ENCODE results near the gene PATE2.

PATE2 gene

DNA sequence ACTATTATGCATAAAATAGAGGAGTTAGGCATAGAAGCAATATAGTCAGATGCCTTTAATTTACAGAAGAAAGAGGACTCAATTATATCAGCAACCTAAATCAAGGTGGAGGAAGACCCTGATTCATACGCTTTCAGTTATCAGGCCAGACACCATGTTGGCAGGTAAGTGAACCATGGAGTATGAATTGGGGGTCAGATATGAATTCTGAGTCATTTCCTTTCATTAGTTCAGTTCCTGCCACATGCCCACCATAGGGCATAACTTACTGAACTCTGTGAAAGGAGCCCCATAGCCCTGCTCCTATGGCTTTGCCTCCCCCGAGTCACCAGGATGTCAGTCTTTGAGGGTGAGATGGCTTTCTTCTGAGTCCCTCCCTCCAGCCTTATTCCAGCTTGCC is 15.1 kb downstream of the PATE2 start:
- no peak for DNase-seq (ENCODE audit: low spot score)

DNA sequence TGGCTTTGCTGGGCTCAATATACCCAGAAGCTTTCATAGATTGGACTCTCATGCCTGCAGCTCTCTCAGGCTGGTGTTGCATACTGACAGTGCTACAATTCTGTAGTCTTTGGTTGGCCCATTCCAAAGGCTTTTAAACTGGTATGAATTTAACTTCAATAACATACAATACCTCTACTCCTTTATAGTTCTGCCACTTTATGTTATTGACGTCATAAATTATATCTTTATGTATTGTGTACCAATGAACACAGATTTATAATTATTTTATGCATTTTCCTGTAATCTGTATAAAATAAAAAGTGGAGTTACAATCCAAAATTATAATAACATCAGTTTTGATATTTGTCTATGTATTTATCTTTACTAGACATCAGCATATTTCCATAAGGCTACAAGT is 16.2 kb downstream of the PATE2 start:
- TF ChIP-seq, protein P1, sequence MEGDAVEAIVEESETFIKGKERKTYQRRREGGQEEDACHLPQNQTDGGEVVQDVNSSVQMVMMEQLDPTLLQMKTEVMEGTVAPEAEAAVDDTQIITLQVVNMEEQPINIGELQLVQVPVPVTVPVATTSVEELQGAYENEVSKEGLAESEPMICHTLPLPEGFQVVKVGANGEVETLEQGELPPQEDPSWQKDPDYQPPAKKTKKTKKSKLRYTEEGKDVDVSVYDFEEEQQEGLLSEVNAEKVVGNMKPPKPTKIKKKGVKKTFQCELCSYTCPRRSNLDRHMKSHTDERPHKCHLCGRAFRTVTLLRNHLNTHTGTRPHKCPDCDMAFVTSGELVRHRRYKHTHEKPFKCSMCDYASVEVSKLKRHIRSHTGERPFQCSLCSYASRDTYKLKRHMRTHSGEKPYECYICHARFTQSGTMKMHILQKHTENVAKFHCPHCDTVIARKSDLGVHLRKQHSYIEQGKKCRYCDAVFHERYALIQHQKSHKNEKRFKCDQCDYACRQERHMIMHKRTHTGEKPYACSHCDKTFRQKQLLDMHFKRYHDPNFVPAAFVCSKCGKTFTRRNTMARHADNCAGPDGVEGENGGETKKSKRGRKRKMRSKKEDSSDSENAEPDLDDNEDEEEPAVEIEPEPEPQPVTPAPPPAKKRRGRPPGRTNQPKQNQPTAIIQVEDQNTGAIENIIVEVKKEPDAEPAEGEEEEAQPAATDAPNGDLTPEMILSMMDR (IDR thresholded peaks at IDR 0.05), result no peak
- no peak for DNase-seq (ENCODE audit: low spot score)
- H3K4me3 ChIP-seq, result no peak overlapping the region
- no peak overlapping the region for H3K27ac ChIP-seq

More for the DNA sequence above, 15.1 kb downstream of the PATE2 start:
- TF ChIP-seq, protein P1 (IDR thresholded peaks at IDR 0.05), result no peak
- no peak overlapping the region for H3K27ac ChIP-seq
- H3K4me3 ChIP-seq, result no peak overlapping the region

DNA sequence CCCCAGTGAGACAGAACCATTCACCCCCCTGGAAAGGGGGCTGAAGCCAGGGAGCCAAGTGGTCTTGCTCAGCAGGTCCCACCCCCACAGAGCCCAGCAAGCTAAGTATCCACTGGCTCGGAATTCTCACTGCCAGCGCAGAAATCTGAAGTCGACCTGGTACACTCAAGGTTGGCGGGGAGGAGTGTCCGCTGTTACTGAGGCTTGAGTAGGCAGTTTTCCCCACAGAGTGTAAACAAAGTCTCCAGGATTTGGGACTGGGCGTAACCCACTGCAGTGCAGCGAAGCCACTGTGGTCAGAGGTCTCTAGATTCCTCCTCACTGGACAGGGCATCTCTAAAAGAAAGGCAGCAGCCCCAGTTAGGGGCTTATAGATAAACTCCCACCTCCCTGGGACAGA is 22.6 kb downstream of the PATE2 start:
- Histone ChIP-seq H3K27ac (no peak overlapping the region), H3K4me3 (no peak overlapping the region)
- TF ChIP-seq, protein P1 (IDR thresholded peaks at IDR 0.05), result no peak
- DNase-seq (ENCODE audit: low spot score), result no peak

DNA sequence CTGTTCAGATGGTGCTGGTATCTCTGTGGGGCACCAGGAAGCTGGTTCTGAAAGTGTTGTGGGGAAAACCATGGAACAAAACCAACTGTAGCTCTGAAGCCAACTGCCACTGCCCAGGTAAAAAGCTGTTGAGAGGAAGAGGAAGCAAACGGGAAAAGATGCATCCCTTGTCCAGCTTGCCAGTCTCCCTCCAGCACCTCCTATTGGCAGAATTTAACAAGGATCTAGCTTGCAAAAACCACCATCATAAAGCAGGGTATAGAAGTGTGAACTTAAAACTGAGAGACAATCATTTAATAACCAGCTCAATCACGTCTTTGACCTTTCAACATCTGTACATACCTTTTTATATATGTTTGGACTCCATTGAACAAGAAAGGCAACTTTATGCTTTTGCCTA is 28.0 kb downstream of the PATE2 start:
- no peak overlapping the region for H3K27ac ChIP-seq
- DNase-seq (ENCODE audit: low spot score), result no peak
- no peak overlapping the region for H3K4me3 ChIP-seq
- TF ChIP-seq, protein P1 (IDR thresholded peaks at IDR 0.05), result no peak

DNA sequence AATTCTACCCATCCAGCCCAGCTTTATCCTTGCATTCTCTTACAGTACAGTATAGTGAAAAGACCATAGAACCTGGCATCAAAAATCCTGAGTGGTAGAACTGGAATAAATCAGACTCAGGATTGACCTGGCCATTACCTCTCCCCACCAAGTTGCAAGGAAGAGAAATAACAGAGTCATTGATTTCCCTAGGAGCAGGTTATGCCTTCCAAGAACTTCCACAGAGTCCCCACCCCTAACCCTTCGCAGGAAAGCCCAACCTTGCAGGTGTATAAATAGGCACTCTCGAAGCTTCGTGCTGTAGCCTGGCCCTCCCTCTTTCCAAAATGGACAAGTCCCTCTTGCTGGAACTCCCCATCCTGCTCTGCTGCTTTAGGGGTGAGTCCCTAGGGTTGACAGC is 32.6 kb downstream of the PATE2 start, which contains the start of gene PATE1:
Gene PATE1, plus strand, starts transcription at position 301 of the 400 bp plus-strand sequence. Its CDS starts 26 bp downstream, at position 327.
- no peak within 1 kb of the TSS for H3K27ac ChIP-seq
- no peak within 1 kb of the TSS for H3K4me3 ChIP-seq
- TF ChIP-seq, protein P1 (IDR thresholded peaks at IDR 0.05), result no peak
- DNase-seq (ENCODE audit: low spot score), result no peak

DNA sequence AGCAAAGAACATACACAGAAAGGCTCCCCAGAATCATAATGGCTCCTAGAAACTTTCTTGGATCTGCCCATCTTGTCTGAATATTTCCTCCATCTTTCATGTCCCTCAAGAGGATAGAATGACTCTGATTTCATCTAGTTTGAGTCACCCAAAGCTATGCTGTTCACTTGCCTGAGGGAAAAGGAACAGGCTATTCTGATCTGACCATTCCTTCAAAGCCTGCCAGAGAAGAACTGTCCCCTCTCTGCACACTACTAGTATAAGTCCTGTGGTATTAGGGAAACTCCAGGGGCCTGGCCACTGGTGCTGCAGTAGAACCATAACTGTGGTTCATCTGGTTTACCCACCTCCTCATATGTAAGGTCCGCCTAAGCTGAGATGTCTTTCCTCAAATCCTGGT is 34.9 kb downstream of the PATE2 start:
- TF ChIP-seq, protein P1 (IDR thresholded peaks at IDR 0.05), result no peak
- DNase-seq (ENCODE audit: low spot score), result no peak

DNA sequence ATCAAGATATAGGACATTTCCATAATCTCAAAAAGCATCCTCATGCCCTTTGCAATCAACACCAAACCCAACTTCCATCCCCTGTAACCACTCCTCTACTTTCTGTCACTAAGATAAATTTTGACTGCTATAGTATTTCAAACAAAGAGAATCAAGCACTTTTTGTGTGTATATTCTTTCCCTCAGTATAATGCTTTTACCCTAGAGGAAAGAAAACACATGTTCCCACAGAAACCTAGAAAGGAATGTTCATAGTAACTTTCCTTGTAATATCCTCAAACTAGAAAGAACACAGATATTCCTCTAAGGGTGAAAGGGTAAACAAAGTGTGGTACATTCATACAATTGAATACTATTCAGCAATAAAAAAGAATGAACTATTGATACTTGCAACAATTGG is 38.0 kb downstream of the PATE2 start:
- H3K27ac ChIP-seq, result no peak overlapping the region
- no peak overlapping the region for H3K4me3 ChIP-seq
- TF ChIP-seq, protein P1 (IDR thresholded peaks at IDR 0.05), result no peak
- DNase-seq (ENCODE audit: low spot score), result no peak

More for the DNA sequence above, 34.9 kb downstream of the PATE2 start:
- Histone ChIP-seq H3K27ac (no peak overlapping the region), H3K4me3 (no peak overlapping the region)
